Bone marrow (tissue), 2 donors: ENCODE measurements around the gene PDHA1.
A peak's percentile ranks its signal among the peaks of the same experiment; 100 is the strongest.

Experiments
- DNase-seq, 2 donors: peaks; one replicate each; lab custom pipeline; 2025; lab: John Stamatoyannopoulos, UW

Gene PDHA1

DNA sequence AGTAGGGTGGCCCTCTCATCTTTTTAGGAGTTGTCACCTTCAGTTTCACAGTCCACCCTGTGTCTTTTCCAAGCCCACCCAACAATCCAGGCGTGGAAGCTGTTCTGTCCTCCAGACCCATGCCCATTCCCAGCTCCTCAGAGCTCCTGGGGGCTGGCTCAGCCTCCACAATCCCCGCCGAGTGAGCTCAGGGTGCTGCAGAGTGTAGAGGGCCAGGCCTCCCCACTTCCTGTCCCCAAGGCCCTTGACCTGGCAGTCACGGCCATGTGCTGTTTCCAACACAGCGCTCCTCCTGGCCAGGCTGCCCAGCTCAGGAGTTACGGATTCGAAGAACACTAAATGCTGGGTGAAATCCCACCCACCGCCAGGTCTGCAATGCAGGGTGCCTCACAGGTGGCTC lies 31.8 kb downstream of the PDHA1 start:
- DNase-seq: no peak

DNA sequence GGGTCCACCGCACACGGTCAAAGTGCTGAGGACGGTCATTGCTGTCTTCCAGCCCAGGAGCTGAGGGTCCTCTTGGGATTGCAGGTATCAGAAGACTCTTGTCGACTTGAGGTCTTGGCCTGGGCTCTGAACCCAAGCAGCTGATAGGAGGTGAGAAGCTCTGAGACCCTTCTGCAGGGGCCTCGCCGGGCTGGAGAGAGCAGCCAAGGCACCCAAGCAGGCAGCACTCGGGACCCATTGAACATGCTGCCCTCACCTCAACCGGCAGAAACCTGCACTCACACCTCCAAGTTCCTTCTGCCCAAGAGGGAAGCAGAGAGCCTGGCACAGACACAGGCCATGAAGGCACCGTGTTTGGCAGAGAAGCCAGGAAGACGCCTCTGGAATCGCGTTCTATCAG lies 34.1 kb downstream of the PDHA1 start:
- no peak for DNase-seq

- DNase-seq: no peak
Observed at GRCh38 chrX:19381326-19381725, 37.6 kb downstream of the PDHA1 start.

- DNase-seq: peak; percentile 1 to 5
Observed at GRCh38 chrX:19382555-19383145, 38.9 kb downstream of the PDHA1 start.

- DNase-seq: no peak
Observed at GRCh38 chrX:19386679-19387078, 43.0 kb downstream of the PDHA1 start.

DNA sequence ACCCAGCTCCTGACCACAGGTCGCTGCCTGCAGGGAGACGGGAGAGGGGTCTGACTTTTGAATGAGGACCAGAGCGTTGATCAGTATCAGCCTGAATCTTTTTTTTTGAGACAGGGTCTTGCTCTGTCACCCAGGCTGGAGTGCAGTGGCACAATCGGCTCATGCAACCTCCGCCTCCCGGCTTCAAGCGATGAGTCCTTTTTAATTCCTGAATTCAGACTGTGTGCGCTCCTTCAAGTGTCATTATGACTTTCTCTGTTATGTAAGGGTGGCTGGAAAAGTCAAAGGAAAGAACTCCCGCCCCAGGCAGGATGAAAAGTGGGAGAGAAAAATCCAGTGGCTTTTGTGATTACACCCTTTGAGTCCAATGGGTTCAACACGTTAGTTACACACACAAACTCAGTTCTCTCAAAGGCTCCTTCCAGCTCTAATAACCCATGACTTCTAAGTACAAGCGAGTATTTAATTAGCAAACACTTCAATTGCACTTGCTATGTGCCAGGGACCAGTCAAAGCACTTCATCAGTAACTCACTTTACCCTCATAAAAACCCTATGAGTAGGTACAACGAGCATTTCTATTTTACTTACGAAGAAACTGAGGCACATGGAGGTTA lies 44.4 kb downstream of the PDHA1 start:
- DNase-seq: no peak

GRCh38 chrX:19388741-19389140 lies 45.0 kb downstream of the PDHA1 start:
- no peak for DNase-seq

GRCh38 chrX:19389227-19389845 lies 45.6 kb downstream of the PDHA1 start:
- DNase-seq: no peak

GRCh38 chrX:19392078-19392477 lies 48.4 kb downstream of the PDHA1 start:
- DNase-seq: no peak

- no peak for DNase-seq
Observed at GRCh38 chrX:19392703-19393102, 49.0 kb downstream of the PDHA1 start.

DNA sequence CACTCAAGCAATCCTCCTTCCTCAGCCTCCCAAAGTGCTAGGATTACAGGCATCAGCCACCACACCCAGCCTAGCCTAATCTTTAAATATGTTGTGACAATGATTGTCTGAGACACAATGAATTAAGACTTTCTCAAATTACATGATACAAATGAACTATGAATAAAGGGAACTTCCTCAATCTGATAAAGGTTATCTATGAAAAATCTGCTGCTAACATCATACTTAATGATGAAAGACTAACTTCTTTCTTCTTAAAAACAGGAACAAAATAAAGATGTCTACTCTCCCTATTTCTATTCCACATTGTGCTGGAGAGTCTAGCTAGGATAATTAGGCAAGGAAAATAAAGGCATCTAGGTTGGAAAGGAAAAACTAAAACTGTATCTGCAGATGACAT lies 60.0 kb downstream of the PDHA1 start:
- no peak for DNase-seq

- no peak for DNase-seq
Observed at GRCh38 chrX:19410259-19410658, 66.5 kb downstream of the PDHA1 start.
